K562 (cell line): ENCODE measurements around the gene TNIK. TPM values are rescaled to one million over a fixed set of nuclear protein-coding genes. Genes with fewer than 3 reads are reported as not detected.

Experiments used
- ATAC-seq: fragments of 200-7000 bp; cut with Tn5 transposase; 3 replicates; pipeline ENCODE4 v1.9.1; 2020; ENCODE audit warnings: moderate library complexity
- BruUV-seq: library from RNA; stranded (reverse); fragments of 400-500 nt; replicated peaks from 2 replicates; lab custom pipeline; 2021; lab: Mats Ljungman, UMichigan
- CTCF ChIA-PET: fragments of 300-600 bp; formaldehyde crosslinking; extraction: SDS; loops from one replicate; lab custom pipeline; 2021; ENCODE audit warnings: low intra/inter-chr PET ratio; lab: Yijun Ruan, JAX
- POLR2A ChIA-PET: fragments of 300-600, 350-650 bp; sonication (Branson Sonifier 250); formaldehyde crosslinking; extraction: SDS; loops from one replicate; lab custom pipeline; 2021; ENCODE audit warnings: antibody characterized with exemption, inconsistent platforms; lab: Yijun Ruan, JAX
- DNase-seq, 4 experiments: peaks; one replicate each; pipeline versions ENCODE4 v3.0.0 to v3.0.0-alpha.2; 2011 to 2018; ENCODE audit warnings: low spot score in 3 of 4, mixed read lengths in 3 of 4; ENCODE audit errors: extremely low read depth in 1 of 4
- FAIRE-seq: peaks from 2 replicates; lab custom pipeline; 2011; peaks lifted over from hg19 to GRCh38; lab: Jason Lieb, UNC
- H2AFZ ChIP-seq: 2 replicates; pipeline ENCODE4 v1.6.0; 2011; ENCODE audit warnings: low read depth, low read length, control low read depth, inconsistent platforms
- H3K27ac ChIP-seq: fragments of 200-600 bp; 3 replicates; pipeline ENCODE4 v1.8.0; 2011; ENCODE audit warnings: low read depth, mild to moderate bottlenecking, control low read depth, inconsistent platforms, low read length, moderate library complexity, mixed read lengths; ENCODE audit errors: extremely low read depth
- H3K27me3 ChIP-seq, 2 experiments: fragments of 300-600 bp in 1 of 2; 2 replicates in 1 of 2; 3 replicates in 1 of 2; pipeline versions ENCODE4 v1.6.0 to v1.8.0; 2011; ENCODE audit warnings: inconsistent platforms in 2 of 2, low read length in 2 of 2, mild to moderate bottlenecking in 1 of 2, mixed read lengths in 1 of 2, moderate library complexity in 1 of 2; ENCODE audit not compliant: control insufficient read depth in 2 of 2, insufficient read depth in 2 of 2
- H3K36me3 ChIP-seq: fragments of 300-600 bp; 3 replicates; pipeline ENCODE4 v1.8.0; 2011; ENCODE audit warnings: mild to moderate bottlenecking, low read length, inconsistent platforms; ENCODE audit not compliant: control insufficient read depth, insufficient read depth
- H3K4me1 ChIP-seq, 2 experiments: fragments of 200-600 bp in 1 of 2; replicated peaks in 1 of 2; 2 replicates in 1 of 2; 3 replicates in 1 of 2; pipeline versions ENCODE4 v1.5.1 to v1.8.0; 2011; ENCODE audit warnings: inconsistent platforms in 2 of 2, low read length in 2 of 2, mild to moderate bottlenecking in 1 of 2, mixed read lengths in 1 of 2, moderate library complexity in 1 of 2; ENCODE audit not compliant: control insufficient read depth in 2 of 2, insufficient read depth in 2 of 2
- H3K4me2 ChIP-seq: 2 replicates; pipeline ENCODE4 v1.6.1; 2011; ENCODE audit warnings: low read length, control low read depth, inconsistent platforms, mixed read lengths; ENCODE audit not compliant: insufficient read depth
- H3K4me3 ChIP-seq: fragments of 200-600 bp; sonication (generic), shearing (Covaris generic); 2 replicates; pipeline ENCODE4 v1.5.1; 2016; ENCODE audit warnings: control low read depth, inconsistent platforms
- H3K79me2 ChIP-seq: fragments of 200-600 bp; 3 replicates; pipeline ENCODE4 v1.8.0; 2011; ENCODE audit warnings: low read length, inconsistent platforms; ENCODE audit not compliant: control insufficient read depth, insufficient read depth
- H3K9ac ChIP-seq, 2 experiments: 2 replicates each; pipeline versions ENCODE4 v1.6.0 to v1.6.1; 2011; ENCODE audit warnings: low read depth in 2 of 2, low read length in 2 of 2, control low read depth in 1 of 2, inconsistent platforms in 1 of 2, mild to moderate bottlenecking in 1 of 2, mixed read lengths in 1 of 2; ENCODE audit not compliant: insufficient read depth in 1 of 2
- H3K9me1 ChIP-seq: one replicate; pipeline ENCODE4 v1.6.0; 2011; ENCODE audit warnings: inconsistent platforms, mild to moderate bottlenecking, low read length, moderate library complexity; ENCODE audit not compliant: control insufficient read depth, insufficient read depth
- H3K9me3 ChIP-seq: replicated peaks from 2 replicates; pipeline ENCODE4 v1.5.1; 2011; ENCODE audit warnings: low read depth, low read length, inconsistent platforms; ENCODE audit not compliant: control insufficient read depth, insufficient read depth
- H4K20me1 ChIP-seq: replicated peaks from 2 replicates; pipeline ENCODE4 v1.6.1; 2011; ENCODE audit warnings: low read length, inconsistent platforms, mixed read lengths; ENCODE audit not compliant: control insufficient read depth, insufficient read depth
- FIP1L1 ChIP-seq: fragments of 200-400 bp; formaldehyde crosslinking; IDR thresholded peaks from 2 replicates; pipeline ENCODE4 v1.6.1; 2018; ENCODE audit warnings: mild to moderate bottlenecking, low read depth, low read length; ENCODE audit not compliant: poor library complexity, severe bottlenecking
- HNRNPLL ChIP-seq: fragments of 200-400 bp; formaldehyde crosslinking; IDR thresholded peaks from 2 replicates; pipeline ENCODE4 v1.6.1; 2017; ENCODE audit warnings: low read length, low read depth, mild to moderate bottlenecking; ENCODE audit not compliant: poor library complexity, severe bottlenecking
- JUN ChIP-seq, 2 experiments: sonication (generic) in 1 of 2; formaldehyde crosslinking in 1 of 2; IDR thresholded peaks; 2 replicates each; pipeline versions ENCODE4 v1.6.1 to v1.8.0; 2012 to 2022; ENCODE audit warnings: borderline replicate concordance in 2 of 2, mild to moderate bottlenecking in 2 of 2, improper control_type of control experiment in 1 of 2, low read depth in 1 of 2, low read length in 1 of 2, missing genetic modification reagents in 1 of 2
- MBD2 ChIP-seq: sonication (generic); IDR thresholded peaks from 2 replicates; pipeline ENCODE4 v1.6.1; 2016; ENCODE audit warnings: low read depth, borderline replicate concordance
- POLR2A ChIP-seq: fragments of 450-650 bp; conservative IDR thresholded peaks from 2 replicates; pipeline ENCODE4 v1.6.1; 2016
- SMAD1 ChIP-seq: fragments of 150-350 bp; IDR thresholded peaks from 2 replicates; pipeline ENCODE4 v1.6.1; 2014; ENCODE audit warnings: low read length, low read depth; ENCODE audit not compliant: partially characterized antibody
- TAL1 ChIP-seq: fragments of 450-650 bp; IDR thresholded peaks from 2 replicates; pipeline ENCODE4 v1.6.1; 2016; ENCODE audit warnings: mild to moderate bottlenecking
- TRIM24 ChIP-seq, 2 experiments: fragments of 450-650 bp; IDR thresholded peaks; 2 replicates each; pipeline ENCODE4 v1.6.1; 2016
- ZNF212 ChIP-seq: fragments of 450-650 bp; formaldehyde crosslinking; IDR thresholded peaks from 2 replicates; pipeline ENCODE4 v1.4.0; 2020; ENCODE audit warnings: mild to moderate bottlenecking
- ZNF431 ChIP-seq: sonication (generic); formaldehyde crosslinking; IDR thresholded peaks from 2 replicates; pipeline ENCODE4 v1.8.0; 2022; ENCODE audit warnings: mild to moderate bottlenecking, missing genetic modification reagents
- ZZZ3 ChIP-seq: fragments of 450-650 bp; IDR thresholded peaks from 2 replicates; pipeline ENCODE4 v1.6.1; 2016; ENCODE audit warnings: antibody characterized with exemption, mild to moderate bottlenecking, moderate library complexity
- WGBS: fragments of 100-300 bp; shearing (Covaris generic); methylation state at CpG from one replicate; pipeline ENCODE4 v1.1.6; 2016; ENCODE audit warnings: low coverage, mixed read lengths; ENCODE audit not compliant: insufficient coverage; ENCODE audit errors: missing lambda C conversion rate; 5-methylcytosine and 5-hydroxymethylcytosine counted together
- in situ Hi-C: fragments of 300-500 bp; cut with MboI; formaldehyde crosslinking; loops from 4 replicates; pipeline ENCODE4 v1.15.0; 2018; ENCODE audit warnings: inconsistent platforms, mixed read lengths
- intact Hi-C: fragments of 100-400 bp; cut with micrococcal nuclease; formaldehyde crosslinking; loops from 2 replicates; pipeline ENCODE4 v1.14.2; 2022
- polyA plus RNA-seq, 8 experiments: library from polyadenylated mRNA; depleted of rRNA in 4 of 8; stranded (reverse) in 5 of 8; unstranded in 3 of 8; fragments of >200 nt; fragmentation: Nextera tagmentation in 2 of 8; fragmentation: Illumina TruSeq in 1 of 8; extraction: Ambion mirVana in 2 of 8; extraction: Trizol in 1 of 8; gene quantifications; 2 replicates each; pipeline versions ENCODE4 v1.2.1 to v1.2.3, GENCODE V29; 2011 to 2014; ENCODE audit warnings: inconsistent platforms in 1 of 8, missing spikeins in 1 of 8
- total RNA-seq, 7 experiments: library from RNA; depleted of rRNA in 6 of 7; stranded (reverse); fragments of >200 nt in 6 of 7; fragmentation: Illumina TruSeq in 2 of 7; extraction: Trizol in 2 of 7; gene quantifications; 2 replicates each; pipeline versions ENCODE4 v1.2.1 to v1.2.3, GENCODE V29; 2011 to 2021; ENCODE audit warnings: low replicate concordance in 1 of 7
- TF ChIP-seq, protein P1 (sequence below): fragments of 450-650 bp; formaldehyde crosslinking; IDR thresholded peaks from 2 replicates; pipeline ENCODE4 v1.4.0; 2020; ENCODE audit warnings: mild to moderate bottlenecking, moderate library complexity
- TF ChIP-seq, protein P2 (sequence below): fragments of 250-450 bp; sonication (Bioruptor Pico); IDR thresholded peaks from 2 replicates; pipeline ENCODE4 v1.4.0; 2020; ENCODE audit warnings: mild to moderate bottlenecking, moderate library complexity
- TF ChIP-seq, protein P3 (sequence below): sonication (generic); formaldehyde crosslinking; IDR thresholded peaks from 2 replicates; pipeline ENCODE4 v1.8.0; 2022; ENCODE audit warnings: mild to moderate bottlenecking, missing genetic modification reagents

Gene TNIK
- total and polyA plus RNA-seq, 9 of the 15 experiments (the other 6 are each of a cell fraction or from before 2014, with no cell fraction given) = 6.6 to 39.0 (median 24.7) TPM

DNA sequence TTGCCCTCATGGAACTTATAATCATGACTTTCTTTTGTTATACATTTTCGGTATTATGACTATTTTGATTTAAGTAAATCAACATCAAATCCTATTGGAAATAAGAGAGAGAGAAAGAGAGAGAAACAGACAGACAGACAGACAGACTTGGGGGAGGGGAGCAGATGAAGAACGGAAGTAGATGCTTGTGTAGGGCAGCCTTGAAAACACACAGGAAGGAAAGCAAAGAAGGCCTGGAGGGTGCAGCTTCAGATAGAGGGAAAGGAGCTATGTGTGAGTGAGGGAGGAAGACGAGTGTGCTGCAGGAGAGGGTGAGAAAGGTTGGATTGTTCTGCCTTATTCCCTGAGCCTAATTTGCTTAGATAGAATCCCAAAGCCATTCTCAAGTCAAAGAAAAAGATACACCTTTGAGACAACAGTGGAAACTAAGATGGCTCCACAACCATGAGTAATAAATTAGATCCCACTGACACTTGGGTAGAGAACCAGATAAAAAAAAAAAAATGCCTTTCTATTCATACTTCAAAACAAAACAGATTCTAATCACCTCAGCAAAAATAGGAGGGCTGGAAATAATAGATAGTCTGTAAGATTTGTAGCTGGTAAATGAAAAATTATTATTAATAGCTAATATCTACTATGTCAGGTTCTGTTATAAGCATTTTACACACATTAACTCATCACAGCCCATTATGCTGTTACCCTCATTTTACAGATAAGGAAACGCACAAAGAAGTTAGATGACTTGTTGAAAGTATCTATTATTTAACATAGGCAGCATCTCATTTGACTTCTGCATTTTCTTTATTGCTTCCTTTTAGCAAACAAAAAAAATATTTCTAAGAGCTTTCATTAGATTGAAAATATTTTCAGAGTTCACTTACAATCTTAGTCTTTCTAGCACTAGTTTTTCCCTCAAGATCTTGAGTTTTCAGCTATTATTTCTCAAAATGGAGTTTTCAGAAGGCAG, 214.1 kb downstream of the TNIK start (continued):
- TF ChIP-seq TRIM24 (IDR thresholded peaks at IDR 0.05) (peak in 1 of 2 experiments; percentile 44; a peak in 1 of 4 replicates), FIP1L1 (no peak), HNRNPLL (no peak), ZNF431 (CRISPR knock-in tag) (no peak)
- TF ChIP-seq, protein P1, sequence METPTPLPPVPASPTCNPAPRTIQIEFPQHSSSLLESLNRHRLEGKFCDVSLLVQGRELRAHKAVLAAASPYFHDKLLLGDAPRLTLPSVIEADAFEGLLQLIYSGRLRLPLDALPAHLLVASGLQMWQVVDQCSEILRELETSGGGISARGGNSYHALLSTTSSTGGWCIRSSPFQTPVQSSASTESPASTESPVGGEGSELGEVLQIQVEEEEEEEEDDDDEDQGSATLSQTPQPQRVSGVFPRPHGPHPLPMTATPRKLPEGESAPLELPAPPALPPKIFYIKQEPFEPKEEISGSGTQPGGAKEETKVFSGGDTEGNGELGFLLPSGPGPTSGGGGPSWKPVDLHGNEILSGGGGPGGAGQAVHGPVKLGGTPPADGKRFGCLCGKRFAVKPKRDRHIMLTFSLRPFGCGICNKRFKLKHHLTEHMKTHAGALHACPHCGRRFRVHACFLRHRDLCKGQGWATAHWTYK (CRISPR knock-in tag) = no peak
- TF ChIP-seq, all 486 proteins: peak for 5

DNA sequence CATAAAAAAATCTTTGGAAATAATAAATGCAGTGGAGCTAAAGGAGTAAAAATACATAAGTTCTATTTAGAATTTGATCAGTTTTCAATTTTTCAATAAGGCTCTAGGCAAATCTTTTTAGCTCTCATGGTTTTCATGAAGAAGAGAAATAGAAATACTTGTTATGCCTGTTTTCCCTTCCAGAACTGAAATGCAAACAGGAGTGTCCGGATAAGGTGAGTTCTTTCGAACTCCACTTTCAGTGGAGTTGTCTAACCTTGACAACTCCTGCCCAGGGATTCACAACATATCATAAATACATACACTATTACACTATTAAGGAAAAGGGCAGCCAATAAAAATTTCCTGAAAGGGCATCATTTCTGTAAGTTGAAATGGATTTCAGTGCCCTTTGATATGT, 217.3 kb downstream of the TNIK start:
- Histone ChIP-seq H3K4me2 (no peak overlapping the region), H3K4me3 (no peak overlapping the region), H3K36me3 (no peaks in the 10 kb centered on the region), H3K9ac (no peak overlapping the region), H3K9me1 (no peaks in the 10 kb centered on the region), H3K27me3 (no peaks in the 10 kb centered on the region), H3K79me2 (peaks cover 4% of the 10 kb centered on the region; the same call in 1 of the 3 replicates), H2AFZ (no peak overlapping the region), H3K27ac (no peak overlapping the region), H3K4me1 (peaks cover 0 to 22% of the 10 kb centered on the region in 2 experiments; a peak in 3 of 5 replicates), H4K20me1 (no peaks in the 10 kb centered on the region), H3K9me3 (no peaks in the 10 kb centered on the region)
- ATAC-seq (no peak), FAIRE-seq (no peak), DNase-seq (no peak)
- ChIA-PET CTCF (no interaction called here), POLR2A (interaction anchor here (0.6 kb wide), 1 partner anchor 88 kb away, joined by 4 read pairs; no protein-coding TSS in a partner anchor)
- 95% methylated on average over 2 of the region's 2 CpGs for WGBS
- in situ Hi-C loops = no loop called here
- intact Hi-C loops = no loop called here
- no TSS peak for BruUV-seq
- no peak for TF ChIP-seq JUN (IDR thresholded peaks at IDR 0.05; ENCODE audit: borderline replicate concordance, low read depth, low read length)
- TF ChIP-seq JUN (CRISPR knock-in tag; IDR thresholded peaks at IDR 0.05; ENCODE audit: borderline replicate concordance) = no peak
- no peak for TF ChIP-seq SMAD1
- no peak for TF ChIP-seq POLR2A
- TF ChIP-seq MBD2 = no peak
- no peak for TF ChIP-seq ZZZ3
- TF ChIP-seq, protein P2, sequence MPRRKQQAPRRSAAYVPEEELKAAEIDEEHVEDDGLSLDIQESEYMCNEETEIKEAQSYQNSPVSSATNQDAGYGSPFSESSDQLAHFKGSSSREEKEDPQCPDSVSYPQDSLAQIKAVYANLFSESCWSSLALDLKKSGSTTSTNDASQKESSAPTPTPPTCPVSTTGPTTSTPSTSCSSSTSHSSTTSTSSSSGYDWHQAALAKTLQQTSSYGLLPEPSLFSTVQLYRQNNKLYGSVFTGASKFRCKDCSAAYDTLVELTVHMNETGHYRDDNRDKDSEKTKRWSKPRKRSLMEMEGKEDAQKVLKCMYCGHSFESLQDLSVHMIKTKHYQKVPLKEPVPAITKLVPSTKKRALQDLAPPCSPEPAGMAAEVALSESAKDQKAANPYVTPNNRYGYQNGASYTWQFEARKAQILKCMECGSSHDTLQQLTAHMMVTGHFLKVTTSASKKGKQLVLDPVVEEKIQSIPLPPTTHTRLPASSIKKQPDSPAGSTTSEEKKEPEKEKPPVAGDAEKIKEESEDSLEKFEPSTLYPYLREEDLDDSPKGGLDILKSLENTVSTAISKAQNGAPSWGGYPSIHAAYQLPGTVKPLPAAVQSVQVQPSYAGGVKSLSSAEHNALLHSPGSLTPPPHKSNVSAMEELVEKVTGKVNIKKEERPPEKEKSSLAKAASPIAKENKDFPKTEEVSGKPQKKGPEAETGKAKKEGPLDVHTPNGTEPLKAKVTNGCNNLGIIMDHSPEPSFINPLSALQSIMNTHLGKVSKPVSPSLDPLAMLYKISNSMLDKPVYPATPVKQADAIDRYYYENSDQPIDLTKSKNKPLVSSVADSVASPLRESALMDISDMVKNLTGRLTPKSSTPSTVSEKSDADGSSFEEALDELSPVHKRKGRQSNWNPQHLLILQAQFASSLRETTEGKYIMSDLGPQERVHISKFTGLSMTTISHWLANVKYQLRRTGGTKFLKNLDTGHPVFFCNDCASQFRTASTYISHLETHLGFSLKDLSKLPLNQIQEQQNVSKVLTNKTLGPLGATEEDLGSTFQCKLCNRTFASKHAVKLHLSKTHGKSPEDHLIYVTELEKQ (CRISPR knock-in tag) = no peak
- no peak for TF ChIP-seq ZNF212 (CRISPR knock-in tag)
- TF ChIP-seq, protein P3, sequence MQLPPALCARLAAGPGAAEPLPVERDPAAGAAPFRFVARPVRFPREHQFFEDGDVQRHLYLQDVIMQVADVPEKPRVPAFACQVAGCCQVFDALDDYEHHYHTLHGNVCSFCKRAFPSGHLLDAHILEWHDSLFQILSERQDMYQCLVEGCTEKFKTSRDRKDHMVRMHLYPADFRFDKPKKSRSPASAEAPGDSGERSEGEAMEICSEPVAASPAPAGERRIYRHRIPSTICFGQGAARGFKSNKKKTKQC = no peak
- no peak for TF ChIP-seq TAL1
